OCI-LY7 (cell line): Measurements from ENCODE around the gene GFY. TPM values are rescaled to one million over a fixed set of nuclear protein-coding genes. Genes with fewer than 3 reads are reported as not detected.

ENCODE experiments used
- BruUV-seq: library from RNA; stranded (reverse); fragments of 400-500 nt; replicated peaks from 2 replicates; lab custom pipeline; 2021; lab: Mats Ljungman, UMichigan
- CTCF ChIA-PET: fragments of 300-600 bp; sonication (Branson Sonifier 250); formaldehyde crosslinking; loops from one replicate; lab custom pipeline; 2022; ENCODE audit warnings: antibody characterized with exemption; ENCODE audit not compliant: unreplicated experiment; lab: Charles Lee
- POLR2A ChIA-PET: fragments of 300-600 bp; sonication (Branson Sonifier 250); formaldehyde crosslinking; loops from one replicate; lab custom pipeline; 2022; ENCODE audit warnings: antibody characterized with exemption; lab: Charles Lee
- DNase-seq: peaks from one replicate; pipeline ENCODE4 v3.0.0-alpha.2; 2015; ENCODE audit warnings: low spot score
- H2AFZ ChIP-seq: fragments of 200-600 bp; sonication (generic), shearing (Covaris generic); 2 replicates; pipeline ENCODE4 v1.6.1; 2014; ENCODE audit warnings: mild to moderate bottlenecking, antibody characterized with exemption, low read length, moderate library complexity
- H3K27ac ChIP-seq: fragments of 200-600 bp; sonication (generic); 2 replicates; pipeline ENCODE4 v1.5.1; 2014; ENCODE audit warnings: mixed run types, low read depth, mild to moderate bottlenecking, moderate library complexity, low read length, inconsistent platforms; ENCODE audit not compliant: poor library complexity, severe bottlenecking
- H3K36me3 ChIP-seq: fragments of 200-600 bp; sonication (generic); 2 replicates; pipeline ENCODE4 v1.6.1; 2014; ENCODE audit warnings: mild to moderate bottlenecking, antibody characterized with exemption, low read length, moderate library complexity, mixed read lengths; ENCODE audit not compliant: insufficient read depth
- H3K4me1 ChIP-seq: fragments of 200-600 bp; sonication (generic); 2 replicates; pipeline ENCODE4 v1.5.1; 2014; ENCODE audit warnings: mild to moderate bottlenecking, low read length; ENCODE audit not compliant: insufficient read depth, poor library complexity, severe bottlenecking
- H3K4me2 ChIP-seq: fragments of 200-600 bp; sonication (generic); 2 replicates; pipeline ENCODE4 v1.6.1; 2014; ENCODE audit warnings: mild to moderate bottlenecking, low read length
- H3K4me3 ChIP-seq: fragments of 200-600 bp; sonication (generic); 2 replicates; pipeline ENCODE4 v1.5.1; 2014; ENCODE audit warnings: mild to moderate bottlenecking, low read depth, low read length; ENCODE audit not compliant: poor library complexity, severe bottlenecking
- H3K79me2 ChIP-seq: fragments of 200-600 bp; sonication (generic); 2 replicates; pipeline ENCODE4 v1.6.1; 2016; ENCODE audit warnings: low read depth, mild to moderate bottlenecking, low read length, moderate library complexity, mixed read lengths; ENCODE audit not compliant: insufficient read depth
- H3K9me2 ChIP-seq: fragments of 200-600 bp; sonication (generic); 2 replicates; pipeline ENCODE4 v1.6.1; 2016; ENCODE audit warnings: mild to moderate bottlenecking, low read length, mixed read lengths; ENCODE audit not compliant: insufficient read depth
- H3K9me3 ChIP-seq: fragments of 200-600 bp; sonication (generic); 2 replicates; pipeline ENCODE4 v1.6.1; 2014; ENCODE audit warnings: mild to moderate bottlenecking, mixed run types, low read length, mixed read lengths
- H4K20me1 ChIP-seq: fragments of 200-600 bp; sonication (generic); 2 replicates; pipeline ENCODE4 v1.6.1; 2014; ENCODE audit warnings: mild to moderate bottlenecking, antibody characterized with exemption, low read length, moderate library complexity, mixed read lengths; ENCODE audit not compliant: insufficient read depth
- CTCF ChIP-seq: fragments of 200-600 bp; sonication (generic); conservative IDR thresholded peaks from 2 replicates; pipeline ENCODE4 v1.5.1; 2014; ENCODE audit warnings: mild to moderate bottlenecking, antibody characterized with exemption, low read length, moderate library complexity, mixed read lengths
- EZH2phosphoT487 ChIP-seq: fragments of 200-600 bp; sonication (generic); IDR thresholded peaks from 2 replicates; pipeline ENCODE4 v1.6.1; 2018; ENCODE audit warnings: low read depth, borderline replicate concordance, mild to moderate bottlenecking, mixed run types, antibody characterized with exemption, low read length, moderate library complexity, mixed read lengths
- intact Hi-C: fragments of 100-400 bp; cut with micrococcal nuclease; formaldehyde crosslinking; loops from one replicate; pipeline ENCODE4 v1.10.0; 2022; ENCODE audit not compliant: unreplicated experiment
- total RNA-seq, 2 experiments: library from RNA; depleted of rRNA in 1 of 2; stranded (reverse); fragments of >200 nt in 1 of 2; shearing (Covaris generic) in 1 of 2; gene quantifications; 2 replicates each; pipeline ENCODE4 v1.2.3, GENCODE V29; 2014 to 2022

Gene GFY
- total RNA-seq, 2 experiments from 2014 or later: not detected

- DNase-seq: no peak
- Histone ChIP-seq H3K9me3 (no peaks in the 10 kb centered on the region), H3K36me3 (peaks cover 11% of the 10 kb centered on the region; the same call in 1 of the 2 replicates), H4K20me1 (no peaks in the 10 kb centered on the region), H3K4me1 (peaks cover 33% of the 10 kb centered on the region), H3K4me2 (peak overlapping the region; percentile 97), H3K79me2 (no peaks in the 10 kb centered on the region), H2AFZ (no peak overlapping the region), H3K9me2 (no peaks in the 10 kb centered on the region), H3K27ac (peak overlapping the region; percentile 17), H3K4me3 (peak overlapping the region; percentile 69)
- no TSS peak for BruUV-seq
- TF ChIP-seq EZH2phosphoT487: no peak
- intact Hi-C loops: no loop called here
- CTCF ChIA-PET: no interaction called here
- POLR2A ChIA-PET: no interaction called here
Measured at GRCh38 chr19:49475191-49475917, 50.2 kb downstream of the GFY start.

- peaks cover 28% of the 10 kb centered on the region for H3K4me1 ChIP-seq
Measured at GRCh38 chr19:49475995-49476880, 51.0 kb downstream of the GFY start.

More at GRCh38 chr19:49475995-49476880, 51.0 kb downstream of the GFY start:
- H3K27ac ChIP-seq: peak overlapping the region; percentile 17
- no peaks in the 10 kb centered on the region for H3K79me2 ChIP-seq
- no TSS peak for BruUV-seq
- no peaks in the 10 kb centered on the region for H3K9me3 ChIP-seq
- H3K36me3 ChIP-seq: 0 out of 2 replicates have a peak, but pooled peaks cover 2% of the 10 kb centered on the region
- H3K4me2 ChIP-seq: peak overlapping the region; percentile 97; the same call in 1 of the 2 replicates
- intact Hi-C loops: no loop called here
- peak overlapping the region; percentile 6 for H3K4me3 ChIP-seq
- TF ChIP-seq EZH2phosphoT487 (no peak), CTCF (peak; percentile 69)
- H4K20me1 ChIP-seq: no peaks in the 10 kb centered on the region
- ChIA-PET CTCF (interaction anchor here (0.6 kb wide), 1 partner anchor 21 kb away, joined by 3 read pairs; no protein-coding TSS in a partner anchor), POLR2A (no interaction called here)
- no peaks in the 10 kb centered on the region for H3K9me2 ChIP-seq
- DNase-seq: peak; percentile 60
- H2AFZ ChIP-seq: no peak overlapping the region

Other genes starting within 250 kb of the GFY start
- gene SLC6A16, start 100.2 kb upstream of the GFY start, total RNA-seq (2014; rRNA removed; shearing (Covaris generic)): 2.5 and 2.8 TPM in 2 replicates
- 15.8 and 21.7 TPM in 2 replicates for gene SLC6A16, start 100.2 kb upstream of the GFY start, total RNA-seq (2022)
- gene CD37, start 90.0 kb upstream of the GFY start, total RNA-seq (2014; rRNA removed; shearing (Covaris generic)): 170 and 219 TPM in 2 replicates
- 279 and 352 TPM in 2 replicates for gene CD37, start 90.0 kb upstream of the GFY start, total RNA-seq (2022)
- 5.3 and 7.4 TPM in 2 replicates for gene TEAD2, start 63.0 kb upstream of the GFY start, total RNA-seq (2014; rRNA removed; shearing (Covaris generic))
- 4.9 and 7.6 TPM in 2 replicates for gene TEAD2, start 63.0 kb upstream of the GFY start, total RNA-seq (2022)
- gene DKKL1, start 61.5 kb upstream of the GFY start, total RNA-seq (2014; rRNA removed; shearing (Covaris generic)): 0.15 and 0.63 TPM in 2 replicates
- 0.61 and 0.79 TPM in 2 replicates for gene DKKL1, start 61.5 kb upstream of the GFY start, total RNA-seq (2022)
- gene KASH5, start 37.1 kb upstream of the GFY start, total RNA-seq (2014; rRNA removed; shearing (Covaris generic)): 12.0 and 15.9 TPM in 2 replicates
- gene KASH5, start 37.1 kb upstream of the GFY start, total RNA-seq (2022): 16.3 and 19.4 TPM in 2 replicates
- 0.66 TPM in 1 of 2 replicates, not detected in the other for gene PTH2, start 1.9 kb upstream of the GFY start, total RNA-seq (2014; rRNA removed; shearing (Covaris generic))
- gene PTH2, start 1.9 kb upstream of the GFY start, total RNA-seq (2022): 1.7 TPM in 1 of 2 replicates, not detected in the other
- 0.13 and 1.3 TPM in 2 replicates for gene SLC17A7, start 16.1 kb downstream of the GFY start, total RNA-seq (2014; rRNA removed; shearing (Covaris generic))
- gene SLC17A7, start 16.1 kb downstream of the GFY start, total RNA-seq (2022): 1.3 and 1.5 TPM in 2 replicates
- gene PIH1D1, start 26.4 kb downstream of the GFY start, total RNA-seq (2014; rRNA removed; shearing (Covaris generic)): 114 and 117 TPM in 2 replicates
- gene PIH1D1, start 26.4 kb downstream of the GFY start, total RNA-seq (2022): 93.2 and 95.5 TPM in 2 replicates
- 39.5 and 55.4 TPM in 2 replicates for gene ALDH16A1, start 27.8 kb downstream of the GFY start, total RNA-seq (2014; rRNA removed; shearing (Covaris generic))
- gene ALDH16A1, start 27.8 kb downstream of the GFY start, total RNA-seq (2022): 26.0 and 30.6 TPM in 2 replicates
- 8.2 and 10.1 TPM in 2 replicates for gene FLT3LG, start 48.8 kb downstream of the GFY start, total RNA-seq (2014; rRNA removed; shearing (Covaris generic))
- gene FLT3LG, start 48.8 kb downstream of the GFY start, total RNA-seq (2022): 8.4 and 11.7 TPM in 2 replicates
- gene RPL13A, start 62.2 kb downstream of the GFY start, total RNA-seq (2014; rRNA removed; shearing (Covaris generic)): 6,720 and 8,461 TPM in 2 replicates
- gene RPL13A, start 62.2 kb downstream of the GFY start, total RNA-seq (2022): 2,999 and 3,606 TPM in 2 replicates
- gene RPS11, start 71.0 kb downstream of the GFY start, total RNA-seq (2014; rRNA removed; shearing (Covaris generic)): 6,180 and 6,539 TPM in 2 replicates
- gene RPS11, start 71.0 kb downstream of the GFY start, total RNA-seq (2022): 2,366 and 2,673 TPM in 2 replicates
- gene FCGRT, start 87.3 kb downstream of the GFY start, total RNA-seq (2014; rRNA removed; shearing (Covaris generic)): 19.4 and 20.9 TPM in 2 replicates
- gene FCGRT, start 87.3 kb downstream of the GFY start, total RNA-seq (2022): 10.7 and 11.6 TPM in 2 replicates
- 0.77 and 1.4 TPM in 2 replicates for gene RCN3, start 102.6 kb downstream of the GFY start, total RNA-seq (2014; rRNA removed; shearing (Covaris generic))
- 1.3 and 2.1 TPM in 2 replicates for gene RCN3, start 102.6 kb downstream of the GFY start, total RNA-seq (2022)
- gene NOSIP, start 155.2 kb downstream of the GFY start, total RNA-seq (2014; rRNA removed; shearing (Covaris generic)): 74.7 and 84.0 TPM in 2 replicates
- gene NOSIP, start 155.2 kb downstream of the GFY start, total RNA-seq (2022): 35.1 and 42.7 TPM in 2 replicates
- gene PRRG2, start 155.9 kb downstream of the GFY start, total RNA-seq (2014; rRNA removed; shearing (Covaris generic)): 2.7 and 4.7 TPM in 2 replicates
- gene PRRG2, start 155.9 kb downstream of the GFY start, total RNA-seq (2022): 2.4 TPM in 2 replicates
- 5.1 and 6.5 TPM in 2 replicates for gene PRR12, start 165.8 kb downstream of the GFY start, total RNA-seq (2014; rRNA removed; shearing (Covaris generic))
- 32.8 and 40.0 TPM in 2 replicates for gene PRR12, start 165.8 kb downstream of the GFY start, total RNA-seq (2022)
- 3.4 and 4.7 TPM in 2 replicates for gene RRAS, start 214.8 kb downstream of the GFY start, total RNA-seq (2014; rRNA removed; shearing (Covaris generic))
- gene RRAS, start 214.8 kb downstream of the GFY start, total RNA-seq (2022): 5.4 and 5.5 TPM in 2 replicates
- gene SCAF1, start 216.8 kb downstream of the GFY start, total RNA-seq (2014; rRNA removed; shearing (Covaris generic)): 12.4 and 15.0 TPM in 2 replicates
- 43.4 and 44.0 TPM in 2 replicates for gene SCAF1, start 216.8 kb downstream of the GFY start, total RNA-seq (2022)
- gene IRF3, start 240.5 kb downstream of the GFY start, total RNA-seq (2014; rRNA removed; shearing (Covaris generic)): 116 and 117 TPM in 2 replicates
- 96.6 and 98.5 TPM in 2 replicates for gene IRF3, start 240.5 kb downstream of the GFY start, total RNA-seq (2022)
- 38.9 and 41.3 TPM in 2 replicates for gene BCL2L12, start 240.5 kb downstream of the GFY start, total RNA-seq (2014; rRNA removed; shearing (Covaris generic))
- gene BCL2L12, start 240.5 kb downstream of the GFY start, total RNA-seq (2022): 65.4 and 75.5 TPM in 2 replicates